ENCODE data around the gene MAP3K8.

GRCh38 chr10:30509508-30509907 is 75.5 kb downstream of the MAP3K8 start:
- TF ChIP-seq POLR2AphosphoS5 (IDR thresholded peaks at IDR 0.05; ENCODE audit: low read depth, low read length) (no peak), POLR2A (IDR thresholded peaks at IDR 0.05; ENCODE audit: low read depth, low read length) (no peak)
